K562 (cell line): Measurements from ENCODE around the gene CLK3. TPM values are rescaled to one million over a fixed set of nuclear protein-coding genes. Genes with fewer than 3 reads are reported as not detected.
A peak's percentile ranks its signal among the peaks of the same experiment; 100 is the strongest.

Experiments
- BRF1 ChIP-seq: IDR thresholded peaks from 3 replicates; pipeline ENCODE4 v1.6.1; 2011; ENCODE audit warnings: borderline replicate concordance, mild to moderate bottlenecking; ENCODE audit not compliant: insufficient read length; ENCODE audit errors: extremely low read depth
- EP400 ChIP-seq: fragments of 450-650 bp; IDR thresholded peaks from 2 replicates; pipeline ENCODE4 v1.6.1; 2017; ENCODE audit warnings: antibody characterized with exemption, mild to moderate bottlenecking, moderate library complexity
- HCFC1 ChIP-seq: IDR thresholded peaks from 2 replicates; pipeline ENCODE4 v1.6.1; 2012; ENCODE audit warnings: low read depth, low read length, improper control_type of control experiment
- MCM3 ChIP-seq: fragments of 450-650 bp; IDR thresholded peaks from 2 replicates; pipeline ENCODE4 v1.6.1; 2016
- MED1 ChIP-seq: sonication (generic); formaldehyde crosslinking; IDR thresholded peaks from 2 replicates; pipeline ENCODE4 v1.8.1; 2023; ENCODE audit warnings: missing genetic modification reagents, borderline replicate concordance
- MYC ChIP-seq, 2 experiments: fragments of 250-450 bp in 1 of 2; sonication (Bioruptor Pico) in 1 of 2; IDR thresholded peaks; 2 replicates each; pipeline versions ENCODE4 v1.5.1 to v1.6.1; 2012 to 2021; ENCODE audit warnings: low read depth in 2 of 2, borderline replicate concordance in 1 of 2, improper control_type of control experiment in 1 of 2, low read length in 1 of 2, mild to moderate bottlenecking in 1 of 2, moderate library complexity in 1 of 2
- RAD21 ChIP-seq, 2 experiments: fragments of 250-450 bp in 1 of 2; fragments of 450-650 bp in 1 of 2; sonication (Bioruptor Pico) in 1 of 2; formaldehyde crosslinking in 1 of 2; IDR thresholded peaks in 1 of 2; conservative IDR thresholded peaks in 1 of 2; 2 replicates each; pipeline versions ENCODE4 v1.4.0 to v1.8.0; 2020 to 2022; ENCODE audit warnings: mild to moderate bottlenecking in 2 of 2, moderate library complexity in 1 of 2
- RAD51 ChIP-seq: fragments of 450-650 bp; IDR thresholded peaks from 2 replicates; pipeline ENCODE4 v1.7.1; 2016; ENCODE audit warnings: low read depth, mild to moderate bottlenecking, borderline replicate concordance
- RB1 ChIP-seq: fragments of 450-650 bp; IDR thresholded peaks from 2 replicates; pipeline ENCODE4 v1.6.1; 2017; ENCODE audit warnings: low read depth, mild to moderate bottlenecking
- RFX1 ChIP-seq: fragments of 450-650 bp; IDR thresholded peaks from 2 replicates; pipeline ENCODE4 v1.6.1; 2016; ENCODE audit warnings: mild to moderate bottlenecking, moderate library complexity
- SMAD2 ChIP-seq: fragments of 150-350 bp; IDR thresholded peaks from 2 replicates; pipeline ENCODE4 v1.6.1; 2014; ENCODE audit warnings: low read depth, mild to moderate bottlenecking, low read length
- SRSF1 ChIP-seq: fragments of 200-400 bp; formaldehyde crosslinking; IDR thresholded peaks from 2 replicates; pipeline ENCODE4 v1.6.1; 2017; ENCODE audit warnings: mild to moderate bottlenecking, low read depth, low read length, moderate library complexity
- TEAD2 ChIP-seq: fragments of 450-650 bp; IDR thresholded peaks from 2 replicates; pipeline ENCODE4 v1.6.1; 2016; ENCODE audit warnings: missing genetic modification characterization, control low read depth, missing compliant biosample characterization
- ZFP1 ChIP-seq: fragments of 450-650 bp; formaldehyde crosslinking; IDR thresholded peaks from 2 replicates; pipeline ENCODE4 v1.4.0; 2020; ENCODE audit warnings: mild to moderate bottlenecking, mixed read lengths
- ZFP30 ChIP-seq: fragments of 250-450 bp; sonication (Bioruptor Pico); IDR thresholded peaks from 2 replicates; pipeline ENCODE4 v1.8.0; 2022; ENCODE audit warnings: moderate library complexity, mild to moderate bottlenecking, inconsistent platforms, borderline replicate concordance
- ZFPM2 ChIP-seq: fragments of 250-450 bp; sonication (Bioruptor Pico); IDR thresholded peaks from 2 replicates; pipeline ENCODE4 v1.5.1; 2022; ENCODE audit warnings: mild to moderate bottlenecking
- ZNF239 ChIP-seq: fragments of 250-450 bp; sonication (Bioruptor Pico); IDR thresholded peaks from 2 replicates; pipeline ENCODE4 v1.4.0; 2020; ENCODE audit warnings: mild to moderate bottlenecking
- ZNF3 ChIP-seq: fragments of 250-450 bp; sonication (Bioruptor Pico); IDR thresholded peaks from 2 replicates; pipeline ENCODE4 v1.5.0; 2021; ENCODE audit warnings: mild to moderate bottlenecking, moderate library complexity
- ZNF764 ChIP-seq: fragments of 250-450 bp; sonication (Bioruptor Pico); IDR thresholded peaks from 2 replicates; pipeline ENCODE4 v1.4.0; 2020; ENCODE audit warnings: low read depth, mild to moderate bottlenecking, moderate library complexity
- polyA plus RNA-seq, 8 experiments: library from polyadenylated mRNA; depleted of rRNA in 4 of 8; stranded (reverse) in 5 of 8; unstranded in 3 of 8; fragments of >200 nt; fragmentation: Nextera tagmentation in 2 of 8; fragmentation: Illumina TruSeq in 1 of 8; extraction: Ambion mirVana in 2 of 8; extraction: Trizol in 1 of 8; gene quantifications; 2 replicates each; pipeline versions ENCODE4 v1.2.1 to v1.2.3, GENCODE V29; 2011 to 2014; ENCODE audit warnings: inconsistent platforms in 1 of 8, missing spikeins in 1 of 8
- total RNA-seq, 7 experiments: library from RNA; depleted of rRNA in 6 of 7; stranded (reverse); fragments of >200 nt in 6 of 7; fragmentation: Illumina TruSeq in 2 of 7; extraction: Trizol in 2 of 7; gene quantifications; 2 replicates each; pipeline versions ENCODE4 v1.2.1 to v1.2.3, GENCODE V29; 2011 to 2021; ENCODE audit warnings: low replicate concordance in 1 of 7
- TF ChIP-seq, protein P1 (sequence below): sonication (generic); formaldehyde crosslinking; IDR thresholded peaks from 2 replicates; pipeline ENCODE4 v1.9.0; 2022; ENCODE audit warnings: mild to moderate bottlenecking, missing genetic modification reagents
- TF ChIP-seq, protein P2 (sequence below): fragments of 250-450 bp; sonication (Bioruptor Pico); IDR thresholded peaks from 2 replicates; pipeline ENCODE4 v1.5.0; 2020; ENCODE audit warnings: mild to moderate bottlenecking
- TF ChIP-seq, protein P3 (sequence below): sonication (generic); formaldehyde crosslinking; IDR thresholded peaks from 2 replicates; pipeline ENCODE4 v1.8.0; 2022; ENCODE audit warnings: mild to moderate bottlenecking, missing genetic modification reagents
- TF ChIP-seq, protein P4 (sequence below): fragments of 250-450 bp; sonication (Bioruptor Pico); IDR thresholded peaks from 2 replicates; pipeline ENCODE4 v1.8.0; 2022; ENCODE audit warnings: inconsistent platforms, mild to moderate bottlenecking, moderate library complexity, borderline replicate concordance
- TF ChIP-seq, protein P5 (sequence below): fragments of 250-450 bp; sonication (Bioruptor Pico); IDR thresholded peaks from 2 replicates; pipeline ENCODE4 v1.4.0; 2020

CLK3 gene
- total and polyA plus RNA-seq, 9 of the 15 experiments (the other 6 are each of a cell fraction or from before 2014, with no cell fraction given) = 1.2 to 95.2 (median 51.7) TPM

DNA sequence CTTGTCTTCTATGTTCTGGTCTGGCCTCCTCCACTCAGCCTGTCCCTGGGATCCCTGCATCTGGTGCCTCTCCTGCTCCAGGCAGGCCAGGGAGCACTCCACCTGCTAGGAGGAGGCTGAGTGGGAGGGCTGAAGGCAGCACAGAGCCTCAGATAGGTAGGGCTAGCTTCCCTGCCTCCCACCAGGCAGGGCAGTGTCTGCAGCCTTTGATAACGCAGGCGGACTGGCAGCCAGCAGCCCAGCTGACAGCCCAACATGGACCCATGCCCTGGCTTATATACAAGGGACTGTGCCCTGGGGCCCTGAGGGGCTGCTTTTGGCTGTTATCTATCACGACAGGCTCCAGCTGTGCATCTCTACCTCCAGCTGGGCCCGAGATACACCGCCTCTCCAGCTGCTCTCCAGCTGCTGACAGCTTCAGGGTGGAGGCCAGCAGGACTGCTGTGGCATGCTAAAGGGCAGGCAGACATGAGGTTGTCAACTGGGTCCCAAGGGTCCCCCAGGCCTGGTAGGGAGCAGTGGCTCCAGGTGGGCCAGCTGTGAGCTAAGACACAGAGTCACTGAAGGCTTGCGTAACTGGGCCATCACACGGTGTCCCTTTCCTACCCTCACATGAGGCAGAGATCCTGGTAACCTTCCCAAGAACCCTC, 5.2 kb upstream of the CLK3 start (continued):
- no peak for TF ChIP-seq BRF1
- TF ChIP-seq ZNF3 (CRISPR knock-in tag) = no peak
- TF ChIP-seq, protein P1, sequence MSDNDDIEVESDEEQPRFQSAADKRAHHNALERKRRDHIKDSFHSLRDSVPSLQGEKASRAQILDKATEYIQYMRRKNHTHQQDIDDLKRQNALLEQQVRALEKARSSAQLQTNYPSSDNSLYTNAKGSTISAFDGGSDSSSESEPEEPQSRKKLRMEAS (CRISPR knock-in tag) = peak; percentile 89
- TF ChIP-seq, protein P2, sequence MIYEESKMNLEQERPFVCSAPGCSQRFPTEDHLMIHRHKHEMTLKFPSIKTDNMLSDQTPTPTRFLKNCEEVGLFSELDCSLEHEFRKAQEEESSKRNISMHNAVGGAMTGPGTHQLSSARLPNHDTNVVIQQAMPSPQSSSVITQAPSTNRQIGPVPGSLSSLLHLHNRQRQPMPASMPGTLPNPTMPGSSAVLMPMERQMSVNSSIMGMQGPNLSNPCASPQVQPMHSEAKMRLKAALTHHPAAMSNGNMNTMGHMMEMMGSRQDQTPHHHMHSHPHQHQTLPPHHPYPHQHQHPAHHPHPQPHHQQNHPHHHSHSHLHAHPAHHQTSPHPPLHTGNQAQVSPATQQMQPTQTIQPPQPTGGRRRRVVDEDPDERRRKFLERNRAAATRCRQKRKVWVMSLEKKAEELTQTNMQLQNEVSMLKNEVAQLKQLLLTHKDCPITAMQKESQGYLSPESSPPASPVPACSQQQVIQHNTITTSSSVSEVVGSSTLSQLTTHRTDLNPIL (CRISPR knock-in tag) = no peak
- no peak for TF ChIP-seq RFX1
- TF ChIP-seq, protein P3, sequence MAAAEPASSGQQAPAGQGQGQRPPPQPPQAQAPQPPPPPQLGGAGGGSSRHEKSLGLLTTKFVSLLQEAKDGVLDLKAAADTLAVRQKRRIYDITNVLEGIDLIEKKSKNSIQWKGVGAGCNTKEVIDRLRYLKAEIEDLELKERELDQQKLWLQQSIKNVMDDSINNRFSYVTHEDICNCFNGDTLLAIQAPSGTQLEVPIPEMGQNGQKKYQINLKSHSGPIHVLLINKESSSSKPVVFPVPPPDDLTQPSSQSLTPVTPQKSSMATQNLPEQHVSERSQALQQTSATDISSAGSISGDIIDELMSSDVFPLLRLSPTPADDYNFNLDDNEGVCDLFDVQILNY (CRISPR knock-in tag) = no peak
- TF ChIP-seq, protein P4, sequence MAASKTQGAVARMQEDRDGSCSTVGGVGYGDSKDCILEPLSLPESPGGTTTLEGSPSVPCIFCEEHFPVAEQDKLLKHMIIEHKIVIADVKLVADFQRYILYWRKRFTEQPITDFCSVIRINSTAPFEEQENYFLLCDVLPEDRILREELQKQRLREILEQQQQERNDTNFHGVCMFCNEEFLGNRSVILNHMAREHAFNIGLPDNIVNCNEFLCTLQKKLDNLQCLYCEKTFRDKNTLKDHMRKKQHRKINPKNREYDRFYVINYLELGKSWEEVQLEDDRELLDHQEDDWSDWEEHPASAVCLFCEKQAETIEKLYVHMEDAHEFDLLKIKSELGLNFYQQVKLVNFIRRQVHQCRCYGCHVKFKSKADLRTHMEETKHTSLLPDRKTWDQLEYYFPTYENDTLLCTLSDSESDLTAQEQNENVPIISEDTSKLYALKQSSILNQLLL = no peak
- no peak for TF ChIP-seq ZFP30
- TF ChIP-seq RB1 = no peak
- TF ChIP-seq, protein P5, sequence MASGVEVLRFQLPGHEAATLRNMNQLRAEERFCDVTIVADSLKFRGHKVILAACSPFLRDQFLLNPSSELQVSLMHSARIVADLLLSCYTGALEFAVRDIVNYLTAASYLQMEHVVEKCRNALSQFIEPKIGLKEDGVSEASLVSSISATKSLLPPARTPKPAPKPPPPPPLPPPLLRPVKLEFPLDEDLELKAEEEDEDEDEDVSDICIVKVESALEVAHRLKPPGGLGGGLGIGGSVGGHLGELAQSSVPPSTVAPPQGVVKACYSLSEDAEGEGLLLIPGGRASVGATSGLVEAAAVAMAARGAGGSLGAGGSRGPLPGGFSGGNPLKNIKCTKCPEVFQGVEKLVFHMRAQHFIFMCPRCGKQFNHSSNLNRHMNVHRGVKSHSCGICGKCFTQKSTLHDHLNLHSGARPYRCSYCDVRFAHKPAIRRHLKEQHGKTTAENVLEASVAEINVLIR (CRISPR knock-in tag) = 0 out of 2 replicates have a peak, but pooled peaks have one; percentile 11
- no peak for TF ChIP-seq MED1 (CRISPR knock-in tag)
- no peak for TF ChIP-seq RAD51
- TF ChIP-seq SMAD2 = no peak
- no peak for TF ChIP-seq MCM3
- TF ChIP-seq ZFP1 (CRISPR knock-in tag) = no peak
- no peak for TF ChIP-seq EP400
- TF ChIP-seq ZFPM2 = no peak
- no peak for TF ChIP-seq HCFC1
- TF ChIP-seq TEAD2 (tag) = no peak
- no peak for TF ChIP-seq ZNF764 (CRISPR knock-in tag)
- TF ChIP-seq RAD21 (CRISPR knock-in tag; conservative IDR thresholded peaks at IDR 0.05 in 1 of 2, IDR thresholded peaks at IDR 0.05 in 1 of 2) = no peak
- TF ChIP-seq MYC (IDR thresholded peaks at IDR 0.05; ENCODE audit: low read depth, low read length) = 0 out of 2 replicates have a peak, but pooled peaks have one; percentile 38
- TF ChIP-seq MYC (CRISPR knock-in tag; IDR thresholded peaks at IDR 0.05; ENCODE audit: borderline replicate concordance, low read depth) = no peak
- no peak for TF ChIP-seq SRSF1
- TF ChIP-seq ZNF239 (CRISPR knock-in tag) = no peak
